Measurements from ENCODE around the gene VPREB3. TPM values are rescaled to one million over a fixed set of nuclear protein-coding genes. Genes with fewer than 3 reads are reported as not detected.

The VPREB3 gene
- total RNA-seq, 1 experiment from 2014 or later, result 2.4 TPM

GRCh38 chr22:23801886-23802377, 47.7 kb upstream of the VPREB3 start:
- intact Hi-C loops (cut with micrococcal nuclease), result no loop called here
- Histone ChIP-seq H3K4me1 (ENCODE audit: control insufficient read depth in 1 of 2, insufficient read depth in 2 of 2, low read length in 2 of 2) (no peaks in the 10 kb centered on the region), H3K9me3 (ENCODE audit: control insufficient read depth in 1 of 2, insufficient read depth in 1 of 2, low read depth in 1 of 2, low read length in 2 of 2) (no peaks in the 10 kb centered on the region), H3K4me3 (replicated peaks in 1 of 2; ENCODE audit: low read depth in 1 of 2, low read length in 2 of 2) (no peak overlapping the region), H3K9ac (ENCODE audit: low read length) (no peak overlapping the region), H3K27me3 (ENCODE audit: insufficient read depth, low read length) (no peaks in the 10 kb centered on the region), H3K36me3 (ENCODE audit: control insufficient read depth in 1 of 2, insufficient read depth in 2 of 2, low read length in 2 of 2) (peaks cover 40 to 53% of the 10 kb centered on the region in 2 experiments), H2AFZ (ENCODE audit: low read depth, low read length, poor library complexity, severe bottlenecking) (no peak overlapping the region), H3K4me2 (ENCODE audit: low read length) (no peak overlapping the region), H3K9me2 (ENCODE audit: insufficient read depth) (no peaks in the 10 kb centered on the region), H3K79me2 (ENCODE audit: insufficient read depth, low read length) (no peaks in the 10 kb centered on the region), H3K27ac (ENCODE audit: low read depth, low read length) (no peak overlapping the region), H4K20me1 (ENCODE audit: insufficient read depth) (no peaks in the 10 kb centered on the region)
- ChIA-PET RAD21 (ENCODE audit: low non-redundant PET in 1 of 2, low total read pairs in 2 of 2, uncharacterized antibody in 2 of 2, unreplicated experiment in 2 of 2) (no interaction called here), POLR2A (no interaction called here), CTCF (no interaction called here)
- DNase-seq (ENCODE audit: low read depth, low spot score), result no peak
- ATAC-seq, result no peak
- no peak for TF ChIP-seq ELF1 (IDR thresholded peaks at IDR 0.05; ENCODE audit: borderline replicate concordance, low read depth)
- no peak for TF ChIP-seq ZBTB33 (IDR thresholded peaks at IDR 0.05; ENCODE audit: extremely low read depth, insufficient replicate concordance, low read length)
- no peak for TF ChIP-seq YY1 (IDR thresholded peaks at IDR 0.05; ENCODE audit: extremely low read depth, insufficient replicate concordance, low read depth, low read length)
- TF ChIP-seq ZNF274 (IDR thresholded peaks at IDR 0.05; ENCODE audit: low read depth, low read length), result no peak
- no peak for TF ChIP-seq ZFX (IDR thresholded peaks at IDR 0.05)
- TF ChIP-seq EZH2 (IDR thresholded peaks at IDR 0.05), result no peak
- TF ChIP-seq JUND (IDR thresholded peaks at IDR 0.05), result no peak
- TF ChIP-seq FOSL1 (IDR thresholded peaks at IDR 0.05; ENCODE audit: low read depth), result no peak
- TF ChIP-seq EGR1 (IDR thresholded peaks at IDR 0.05; ENCODE audit: low read depth), result no peak
- no peak for TF ChIP-seq SP1 (IDR thresholded peaks at IDR 0.05; ENCODE audit: low read depth)
- TF ChIP-seq TCF7L2 (IDR thresholded peaks at IDR 0.05; ENCODE audit: borderline replicate concordance, extremely low read depth, insufficient read depth, insufficient read length), result no peak
- no peak for TF ChIP-seq RAD21 (IDR thresholded peaks at IDR 0.05; ENCODE audit: low read depth)
- TF ChIP-seq CTCF (IDR thresholded peaks at IDR 0.05 in 2 of 3, conservative IDR thresholded peaks at IDR 0.05 in 1 of 3; ENCODE audit: borderline replicate concordance in 1 of 3, insufficient read depth in 1 of 3, low read depth in 2 of 3, low read length in 2 of 3), result no peak
- no TSS peak for BruUV-seq (replicated peaks)

Measured in HCT116 (cell line).